ENCODE data around the gene RPL21.
"Not testable (repeated sequence)": the region's sequence is repeated elsewhere in the genome, so short reads cannot be mapped to it uniquely, and the experiment has no call there.

RPL21 gene

DNA sequence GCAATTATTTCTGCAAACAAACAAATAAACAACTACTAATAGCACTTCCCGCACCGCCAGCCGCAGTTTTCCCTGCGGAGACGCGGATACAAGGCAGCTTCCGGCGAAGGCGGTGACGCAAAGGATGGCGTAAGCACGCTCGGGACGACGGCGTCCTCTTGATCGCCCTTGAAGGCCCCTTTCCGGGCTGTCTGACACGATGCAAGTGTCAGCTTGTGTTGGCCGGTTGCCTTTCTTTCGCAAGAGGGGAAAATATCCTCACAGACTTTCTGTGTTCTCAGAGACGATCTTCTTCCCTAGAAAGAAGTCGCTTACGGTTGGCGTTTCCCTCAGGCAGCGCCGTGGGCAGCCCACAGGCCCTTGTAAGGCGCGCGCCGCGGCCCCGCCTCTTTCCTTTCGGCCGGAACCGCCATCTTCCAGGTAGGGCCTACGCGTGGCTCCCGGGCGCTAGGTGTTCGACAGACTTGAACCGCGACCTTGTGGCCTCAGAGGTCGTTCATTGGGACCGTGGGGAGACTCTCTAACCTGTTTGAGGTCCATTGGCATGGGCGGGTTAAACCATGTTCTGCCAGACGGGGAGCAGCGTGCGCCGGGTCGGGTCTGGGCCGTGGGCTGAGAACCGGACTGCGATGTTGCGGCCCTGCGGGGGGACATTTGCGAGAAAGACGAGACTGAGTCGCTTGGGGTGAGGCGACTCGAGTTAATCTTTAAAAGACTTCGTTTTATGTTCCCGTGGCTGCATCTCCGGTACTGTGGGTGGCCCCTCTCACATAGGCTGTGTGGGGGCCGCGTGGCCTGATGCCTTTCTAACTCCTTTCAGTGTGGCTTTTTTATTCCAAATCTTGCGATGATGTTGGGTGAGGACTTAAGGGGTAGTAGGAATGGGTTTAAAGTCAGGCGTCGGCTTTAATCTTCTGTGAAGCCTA, at the start of gene RPL21:
TSS of gene RPL21 (plus strand) at position 393 of the 926 bp plus-strand sequence. CDS start 2,219 bp downstream, outside the sequence.
- H3K27ac Mint-ChIP-seq: peak within 1 kb of the TSS; percentile 100
- no peaks in the 10 kb centered on the region for H3K27me3 Mint-ChIP-seq
- peaks cover 34% of the 10 kb centered on the region for H3K36me3 Mint-ChIP-seq
- H3K9me3 Mint-ChIP-seq: no peaks in the 10 kb centered on the region
- H3K4me3 Mint-ChIP-seq: peak within 1 kb of the TSS; percentile 99
- peaks cover 55% of the 10 kb centered on the region for H3K4me1 Mint-ChIP-seq

- Mint-ChIP-seq H3K9me3 (peaks cover 6% of the 10 kb centered on the region), H3K27me3 (peaks cover 3% of the 10 kb centered on the region), H3K27ac (no peak overlapping the region), H3K36me3 (peaks cover 5% of the 10 kb centered on the region), H3K4me1 (no peaks in the 10 kb centered on the region), H3K4me3 (no peak overlapping the region)
Observed at GRCh38 chr13:27201661-27202060, 49.7 kb upstream of the RPL21 start.

DNA sequence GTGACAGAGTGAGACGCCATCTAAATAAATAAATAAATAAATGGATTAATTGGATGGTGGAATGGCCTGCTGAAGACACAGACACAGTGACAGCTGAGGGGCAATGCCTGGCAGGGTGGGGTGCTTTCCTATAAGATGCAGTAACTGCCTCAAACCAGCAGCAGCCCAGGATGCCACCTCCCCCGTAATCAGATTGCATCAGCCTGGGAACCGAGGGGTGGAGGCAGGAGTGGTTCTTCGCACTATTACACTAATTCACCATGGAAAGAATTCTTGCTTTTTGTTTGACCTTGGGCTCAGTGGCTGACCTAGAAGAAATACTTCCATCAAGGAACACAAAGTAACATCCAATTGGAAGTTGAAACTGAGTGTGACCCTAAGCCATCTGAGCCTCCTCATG, 48.2 kb upstream of the RPL21 start:
- H3K4me1 Mint-ChIP-seq: no peaks in the 10 kb centered on the region
- peaks cover under 1% of the 10 kb centered on the region for H3K9me3 Mint-ChIP-seq
- no peaks in the 10 kb centered on the region for H3K27me3 Mint-ChIP-seq
- no peak overlapping the region for H3K27ac Mint-ChIP-seq
- H3K4me3 Mint-ChIP-seq: no peak overlapping the region
- H3K36me3 Mint-ChIP-seq: peaks cover 2% of the 10 kb centered on the region

DNA sequence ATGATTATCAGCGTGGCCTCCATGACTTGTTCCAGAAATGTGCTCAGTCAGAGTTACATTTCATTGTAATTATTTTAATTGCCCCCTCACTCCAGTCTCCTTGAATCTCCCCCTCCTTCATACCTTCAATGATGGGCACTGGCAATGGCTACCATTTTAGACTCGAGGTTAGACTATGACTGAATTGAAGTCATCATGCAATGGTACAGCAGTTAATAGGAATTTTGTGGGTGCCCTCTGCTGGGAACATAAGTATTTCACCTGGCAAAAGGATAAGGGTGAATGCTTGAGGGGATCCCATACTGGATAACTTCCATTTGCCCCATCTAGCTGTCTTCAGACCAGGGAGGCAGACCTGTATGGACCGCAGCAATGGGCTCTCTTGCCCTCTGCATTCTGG, 47.5 kb upstream of the RPL21 start:
- Mint-ChIP-seq H3K36me3 (peaks cover 3% of the 10 kb centered on the region), H3K4me1 (no peaks in the 10 kb centered on the region), H3K27ac (no peak overlapping the region), H3K4me3 (no peak overlapping the region), H3K9me3 (no peaks in the 10 kb centered on the region), H3K27me3 (no peaks in the 10 kb centered on the region)

DNA sequence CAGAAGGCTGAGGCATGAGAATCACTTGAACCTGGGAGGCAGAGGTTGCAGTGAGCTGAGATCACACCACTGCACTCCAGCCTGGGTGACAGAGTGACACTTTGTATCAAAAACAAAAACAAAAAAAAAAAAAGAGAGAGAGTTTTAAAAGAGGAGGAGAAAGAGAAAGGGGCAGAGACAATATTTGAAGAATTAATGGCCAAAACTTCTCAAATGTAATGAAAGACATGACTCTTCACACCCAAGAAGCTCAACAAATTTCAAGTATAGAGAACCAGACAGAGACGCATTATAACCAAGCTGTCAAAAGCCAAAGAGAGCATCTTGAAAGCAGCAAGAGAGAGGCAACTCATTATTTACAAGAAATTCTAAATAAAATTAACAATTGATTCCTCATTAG, 42.8 kb upstream of the RPL21 start:
- peaks cover 3% of the 10 kb centered on the region for H3K36me3 Mint-ChIP-seq
- no peak overlapping the region for H3K4me3 Mint-ChIP-seq
- H3K9me3 Mint-ChIP-seq: peaks cover 4% of the 10 kb centered on the region
- no peaks in the 10 kb centered on the region for H3K4me1 Mint-ChIP-seq
- no peak overlapping the region for H3K27ac Mint-ChIP-seq
- H3K27me3 Mint-ChIP-seq: no peaks in the 10 kb centered on the region

DNA sequence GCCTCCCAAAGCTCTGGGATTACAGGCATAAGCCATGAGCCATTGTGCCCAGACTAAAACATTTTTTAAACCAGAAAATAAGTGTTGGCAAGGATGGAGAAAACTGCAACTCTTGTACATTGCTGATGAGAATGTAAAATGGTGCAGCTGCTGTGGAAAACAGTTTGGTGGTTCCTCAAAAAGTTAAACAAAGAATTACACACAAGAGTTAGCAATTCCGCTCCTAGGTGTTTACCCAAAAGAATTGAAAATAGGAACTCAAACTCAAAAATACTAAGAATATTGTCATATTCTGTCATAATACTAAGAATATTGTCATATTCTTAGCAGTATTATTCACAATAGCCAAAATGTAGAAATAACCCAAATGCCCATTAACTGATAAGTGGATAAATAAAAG, 40.1 kb upstream of the RPL21 start:
- no peak overlapping the region for H3K27ac Mint-ChIP-seq
- no peak overlapping the region for H3K4me3 Mint-ChIP-seq
- no peaks in the 10 kb centered on the region for H3K4me1 Mint-ChIP-seq
- H3K36me3 Mint-ChIP-seq: peaks cover 2% of the 10 kb centered on the region
- peaks cover 4% of the 10 kb centered on the region for H3K9me3 Mint-ChIP-seq
- no peaks in the 10 kb centered on the region for H3K27me3 Mint-ChIP-seq

DNA sequence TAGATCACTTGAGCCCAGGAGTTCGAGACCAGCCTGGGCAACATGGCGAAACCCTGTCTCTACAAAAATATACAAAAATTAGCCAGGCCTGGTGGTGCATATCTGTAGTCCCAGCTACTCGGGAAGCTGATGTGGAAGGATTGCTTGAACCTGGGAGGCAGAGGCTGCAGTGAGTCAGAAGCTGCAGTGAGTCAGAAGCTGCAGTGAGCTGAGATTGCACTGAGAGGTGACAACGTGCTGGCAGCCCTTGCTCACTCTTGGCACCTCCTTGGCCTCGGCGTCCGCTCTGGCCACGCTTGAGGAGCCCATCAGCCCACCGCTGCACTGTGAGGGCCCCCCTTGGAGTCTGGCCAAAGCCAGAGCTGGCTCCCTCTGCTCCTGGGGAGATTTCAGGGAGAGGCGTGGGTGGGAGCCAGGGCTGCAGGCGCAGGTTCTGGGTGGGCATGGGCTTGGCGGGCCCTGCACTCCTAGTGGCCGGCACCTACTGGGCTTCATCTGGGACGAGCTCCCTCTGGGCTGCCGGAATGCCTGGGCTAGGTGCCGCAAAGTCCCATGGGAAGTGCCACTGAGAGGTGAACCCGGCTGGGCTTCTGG, 39.5 kb upstream of the RPL21 start:
- H3K4me1 Mint-ChIP-seq: no peaks in the 10 kb centered on the region
- H3K9me3 Mint-ChIP-seq: peaks cover 4% of the 10 kb centered on the region
- peaks cover 2% of the 10 kb centered on the region for H3K36me3 Mint-ChIP-seq
- no peaks in the 10 kb centered on the region for H3K27me3 Mint-ChIP-seq
- no peak overlapping the region for H3K27ac Mint-ChIP-seq
- no peak overlapping the region for H3K4me3 Mint-ChIP-seq

DNA sequence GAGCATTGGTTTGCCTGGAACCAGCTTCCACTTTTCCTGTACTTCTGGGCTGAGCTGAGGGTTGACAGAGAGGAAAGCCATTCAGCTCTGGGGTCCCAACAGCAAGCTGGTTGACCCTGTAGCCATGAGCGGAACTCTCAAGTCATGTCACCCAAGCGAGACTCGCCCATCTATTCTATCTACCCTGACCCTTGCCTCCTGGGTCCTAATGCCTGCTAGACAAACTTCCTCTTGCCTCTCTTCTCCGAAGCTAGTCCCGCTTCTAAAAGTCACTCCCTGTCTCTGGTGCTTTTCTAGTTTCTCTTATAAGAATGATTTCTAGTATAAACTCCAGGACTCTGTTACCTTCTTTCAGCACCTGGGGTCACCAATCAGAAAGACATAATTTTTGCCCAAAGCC, 38.0 kb upstream of the RPL21 start:
- not testable (repeated sequence) for H3K27ac Mint-ChIP-seq, H3K4me3 Mint-ChIP-seq, H3K9me3 Mint-ChIP-seq, H3K36me3 Mint-ChIP-seq, H3K4me1 Mint-ChIP-seq, H3K27me3 Mint-ChIP-seq

DNA sequence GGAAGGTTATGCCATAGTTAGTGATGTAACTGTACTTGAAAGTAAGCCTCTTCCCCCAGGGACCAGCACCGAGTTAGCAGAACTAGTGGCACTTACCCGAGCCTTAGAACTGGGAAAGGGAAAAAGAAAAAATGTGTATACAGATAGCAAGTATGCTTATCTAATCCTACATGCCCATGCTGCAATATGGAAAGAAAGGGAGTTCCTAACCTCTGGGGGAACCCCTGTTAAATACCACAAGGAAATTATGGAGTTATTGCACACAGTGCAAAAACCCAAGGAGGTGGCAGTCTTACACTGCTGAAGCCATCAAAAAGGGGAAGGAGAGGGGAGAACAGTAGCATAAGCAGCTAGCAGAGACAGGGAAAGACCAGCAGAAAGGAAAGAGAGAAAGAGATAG, 33.6 kb upstream of the RPL21 start:
- H3K27ac Mint-ChIP-seq: not testable (repeated sequence)

DNA sequence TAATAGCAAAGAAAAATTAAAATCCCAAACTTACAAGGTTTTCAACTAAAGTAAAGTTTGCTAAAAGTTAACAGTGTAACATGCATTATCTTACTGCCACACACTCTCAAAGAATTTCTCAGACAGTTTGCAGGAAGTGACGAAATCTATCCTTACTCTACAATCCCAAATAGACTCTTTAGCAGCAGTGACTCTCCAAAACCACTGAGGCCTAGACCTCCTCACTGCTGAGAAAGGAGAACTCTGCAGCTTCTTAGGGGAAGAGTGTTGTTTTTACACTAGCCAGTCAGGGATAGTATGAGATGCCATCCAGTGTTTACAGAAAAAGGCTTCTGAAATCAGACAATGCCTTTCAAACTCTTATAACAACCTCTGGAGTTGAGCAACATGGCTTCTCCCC, 32.5 kb upstream of the RPL21 start:
- not testable (repeated sequence) for H3K27me3 Mint-ChIP-seq, H3K36me3 Mint-ChIP-seq, H3K4me3 Mint-ChIP-seq, H3K27ac Mint-ChIP-seq, H3K9me3 Mint-ChIP-seq, H3K4me1 Mint-ChIP-seq

More for the DNA sequence above, 33.6 kb upstream of the RPL21 start:
- H3K4me1 Mint-ChIP-seq, H3K36me3 Mint-ChIP-seq, H3K4me3 Mint-ChIP-seq, H3K9me3 Mint-ChIP-seq, H3K27me3 Mint-ChIP-seq: not testable (repeated sequence)

DNA sequence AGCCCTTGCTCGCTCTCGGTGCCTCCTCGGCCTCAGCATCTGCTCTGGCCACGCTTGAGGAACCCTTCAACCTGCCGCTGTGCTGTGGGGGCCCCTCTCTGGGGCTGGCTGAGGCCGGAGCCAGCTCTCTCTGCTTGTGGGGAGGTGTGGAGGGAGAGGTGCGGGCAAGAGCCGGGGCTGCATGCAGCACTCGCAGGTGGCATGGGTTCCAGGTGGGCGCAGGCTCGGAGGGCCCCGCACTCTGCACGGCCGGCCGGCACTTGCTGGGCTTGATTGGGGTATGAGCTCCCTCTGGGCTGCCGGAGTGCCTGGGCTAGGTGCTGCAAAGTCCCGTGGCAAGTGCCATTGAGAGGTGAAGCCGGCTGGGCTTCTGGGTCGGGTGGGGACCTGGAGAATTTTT, 31.7 kb upstream of the RPL21 start:
- no peaks in the 10 kb centered on the region for H3K4me1 Mint-ChIP-seq
- no peak overlapping the region for H3K4me3 Mint-ChIP-seq
- peaks cover 6% of the 10 kb centered on the region for H3K36me3 Mint-ChIP-seq
- no peak overlapping the region for H3K27ac Mint-ChIP-seq
- no peaks in the 10 kb centered on the region for H3K9me3 Mint-ChIP-seq
- H3K27me3 Mint-ChIP-seq: peaks cover 5% of the 10 kb centered on the region

- H3K9me3 Mint-ChIP-seq, H3K27ac Mint-ChIP-seq, H3K36me3 Mint-ChIP-seq: not testable (repeated sequence)
Observed at GRCh38 chr13:27222100-27222499, 29.3 kb upstream of the RPL21 start.

GRCh38 chr13:27226991-27227390, 24.4 kb upstream of the RPL21 start:
- peaks cover 14% of the 10 kb centered on the region for H3K4me1 Mint-ChIP-seq
- H3K27ac Mint-ChIP-seq: no peak overlapping the region
- H3K4me3 Mint-ChIP-seq: no peak overlapping the region
- H3K36me3 Mint-ChIP-seq: no peaks in the 10 kb centered on the region
- peaks cover 2% of the 10 kb centered on the region for H3K9me3 Mint-ChIP-seq
- peaks cover 4% of the 10 kb centered on the region for H3K27me3 Mint-ChIP-seq

More at GRCh38 chr13:27222100-27222499, 29.3 kb upstream of the RPL21 start:
- H3K4me1 Mint-ChIP-seq: peaks cover 13% of the 10 kb centered on the region
- H3K27me3 Mint-ChIP-seq, H3K4me3 Mint-ChIP-seq: not testable (repeated sequence)

DNA sequence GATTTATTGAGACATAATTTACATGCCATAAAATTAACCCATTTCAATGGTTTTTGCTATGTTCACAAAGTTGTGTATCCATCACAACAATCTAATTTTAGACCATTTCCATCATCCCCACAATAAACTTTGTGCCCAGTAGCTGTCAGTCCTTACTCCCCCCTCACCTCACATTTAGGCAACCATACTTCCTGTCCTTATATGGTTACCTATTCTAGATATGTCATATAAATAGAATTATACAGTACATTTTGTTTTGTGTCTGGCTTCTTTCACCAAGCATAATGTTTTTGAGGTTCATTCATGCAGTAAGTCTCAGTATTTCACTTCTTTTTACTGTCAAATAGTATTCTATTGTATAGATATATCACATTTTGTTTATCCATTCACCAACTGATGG, 23.2 kb upstream of the RPL21 start:
- H3K4me1 Mint-ChIP-seq: peaks cover 14% of the 10 kb centered on the region

DNA sequence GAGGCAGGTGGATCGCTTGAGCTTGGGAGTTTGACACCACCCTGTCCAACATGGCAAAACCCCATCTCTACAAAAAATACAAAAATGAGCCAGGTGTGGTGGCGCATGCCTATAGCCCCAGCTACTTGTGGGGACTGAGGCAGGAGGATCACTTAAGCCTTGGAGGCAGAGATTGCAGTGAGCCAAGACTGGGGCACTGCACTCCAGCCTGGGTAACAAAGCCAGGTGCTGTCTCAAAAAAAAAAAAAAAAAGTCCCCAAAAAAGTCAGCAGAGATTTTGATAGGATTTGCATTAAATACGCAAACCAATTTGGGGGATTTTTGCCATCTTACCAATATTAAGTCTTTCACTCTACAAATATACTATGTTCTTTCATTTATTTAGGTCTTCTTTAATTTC, 21.7 kb upstream of the RPL21 start:
- peaks cover 5% of the 10 kb centered on the region for H3K9me3 Mint-ChIP-seq
- peaks cover 14% of the 10 kb centered on the region for H3K4me1 Mint-ChIP-seq
- H3K27ac Mint-ChIP-seq: no peak overlapping the region
- H3K36me3 Mint-ChIP-seq: peaks cover 3% of the 10 kb centered on the region
- H3K27me3 Mint-ChIP-seq: peaks cover 2% of the 10 kb centered on the region
- no peak overlapping the region for H3K4me3 Mint-ChIP-seq

More for the DNA sequence above, 23.2 kb upstream of the RPL21 start:
- peaks cover 1% of the 10 kb centered on the region for H3K36me3 Mint-ChIP-seq
- H3K4me3 Mint-ChIP-seq: no peak overlapping the region
- no peak overlapping the region for H3K27ac Mint-ChIP-seq
- H3K9me3 Mint-ChIP-seq: peaks cover 5% of the 10 kb centered on the region
- H3K27me3 Mint-ChIP-seq: peaks cover 2% of the 10 kb centered on the region

DNA sequence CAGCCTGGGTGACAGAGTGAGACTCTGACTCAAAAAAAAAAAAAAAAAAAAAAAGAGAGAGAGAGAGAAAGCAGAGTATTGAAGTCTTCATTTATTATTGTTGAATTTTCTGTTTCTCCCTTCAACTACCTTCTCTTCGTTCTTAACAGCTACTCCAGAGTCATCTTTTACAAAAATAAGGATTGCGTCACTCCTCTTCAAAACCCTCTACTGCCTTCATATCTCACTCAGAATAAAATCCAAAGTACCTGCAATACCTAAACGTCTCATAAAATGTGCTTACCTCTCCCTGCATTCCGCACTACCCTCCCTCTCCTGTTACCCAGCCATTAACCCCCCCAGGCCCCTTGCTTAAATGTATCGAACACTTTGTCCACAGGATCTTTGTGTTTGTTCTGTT, 17.4 kb upstream of the RPL21 start:
- H3K27me3 Mint-ChIP-seq: no peaks in the 10 kb centered on the region
- H3K27ac Mint-ChIP-seq: no peak overlapping the region
- H3K36me3 Mint-ChIP-seq: peaks cover 3% of the 10 kb centered on the region
- H3K9me3 Mint-ChIP-seq: peaks cover 5% of the 10 kb centered on the region
- no peaks in the 10 kb centered on the region for H3K4me1 Mint-ChIP-seq
- H3K4me3 Mint-ChIP-seq: no peak overlapping the region
